Stimulated activated CD4-positive, alpha-beta T cell treated with anti-CD3 and anti-CD28 coated beads, TNF-alpha, amount 100 ng/mL, for 24 hours (primary cell): ENCODE measurements around the gene CLIC2.
"Not testable (repeated sequence)": the region's sequence is repeated elsewhere in the genome, so short reads cannot be mapped to it uniquely, and the experiment has no call there.

Source experiments
- DNase-seq, 3 experiments: peaks; one replicate each; pipeline ENCODE4 v3.0.0-alpha.2; 2020; ENCODE audit warnings: low read depth in 3 of 3

Gene CLIC2

GRCh38 chrX:155334486-155335336, at the start of gene CLIC2:
TSS of gene CLIC2 (minus strand) at chrX:155334614. CDS start at chrX:155334427, 187 bp downstream.
- DNase-seq, result no peak

GRCh38 chrX:155382529-155382967, 48.1 kb upstream of the CLIC2 start:
- DNase-seq, result not testable (repeated sequence)

GRCh38 chrX:155381843-155382528, 47.6 kb upstream of the CLIC2 start, which contains the start of gene F8A2:
TSS of gene F8A2 (plus strand) at chrX:155382095. CDS start at chrX:155382115, 20 bp downstream.
- not testable (repeated sequence) for DNase-seq

GRCh38 chrX:155379802-155380201, 45.4 kb upstream of the CLIC2 start:
- not testable (repeated sequence) for DNase-seq

GRCh38 chrX:155373777-155374458, 39.5 kb upstream of the CLIC2 start:
- DNase-seq, result not testable (repeated sequence)

GRCh38 chrX:155363712-155364111, 29.3 kb upstream of the CLIC2 start:
- not testable (repeated sequence) for DNase-seq

GRCh38 chrX:155349448-155349847, 15.0 kb upstream of the CLIC2 start:
- DNase-seq, result not testable (repeated sequence)

- not testable (repeated sequence) for DNase-seq
Measured at GRCh38 chrX:155345689-155346088, 11.3 kb upstream of the CLIC2 start.

- DNase-seq, result not testable (repeated sequence)
Measured at GRCh38 chrX:155335337-155335712, 911 bp upstream of the CLIC2 start.

- DNase-seq, result no peak
Measured at GRCh38 chrX:155333544-155334100, 792 bp downstream of the CLIC2 start.

GRCh38 chrX:155330992-155331391, 3.4 kb downstream of the CLIC2 start:
- no peak for DNase-seq

GRCh38 chrX:155329293-155329692, 5.1 kb downstream of the CLIC2 start:
- no peak for DNase-seq

- DNase-seq, result no peak
Measured at GRCh38 chrX:155326610-155327009, 7.8 kb downstream of the CLIC2 start.

GRCh38 chrX:155314260-155314659, 20.2 kb downstream of the CLIC2 start:
- no peak for DNase-seq

GRCh38 chrX:155313766-155314165, 20.6 kb downstream of the CLIC2 start:
- no peak for DNase-seq

- DNase-seq, result no peak
Measured at GRCh38 chrX:155293771-155294170, 40.6 kb downstream of the CLIC2 start.

- no peak for DNase-seq
Measured at GRCh38 chrX:155279873-155280272, 54.5 kb downstream of the CLIC2 start.

GRCh38 chrX:155270969-155271368, 63.4 kb downstream of the CLIC2 start:
- no peak for DNase-seq

GRCh38 chrX:155267995-155268394, 66.4 kb downstream of the CLIC2 start:
- DNase-seq, result not testable (repeated sequence)

- no peak for DNase-seq
Measured at GRCh38 chrX:155266439-155266838, 68.0 kb downstream of the CLIC2 start.

- peak; percentile 46 to 69 (median 62) for DNase-seq
Measured at GRCh38 chrX:155263854-155264628, 70.4 kb downstream of the CLIC2 start, which contains the start of gene RAB39B. TSS of gene RAB39B (minus strand) at chrX:155264491. CDS start at chrX:155264288, 203 bp downstream.
